Left lung (tissue), 10 donors: ENCODE data around the gene PDIA4. TPM values are rescaled to one million over a fixed set of nuclear protein-coding genes. Genes with fewer than 3 reads are reported as not detected.

Experiments used
- ATAC-seq: fragments of 200-7000 bp; cut with Tn5 transposase; one replicate; pipeline ENCODE4 v1.9.1; 2020; ENCODE audit warnings: moderate library complexity
- DNase-seq, 4 donors: peaks; one replicate each; pipeline ENCODE4 v3.0.0-alpha.2; 2013 to 2020
- H3K27ac ChIP-seq, 2 donors: fragments of 200-600 bp; sonication (generic) in 1 of 2; one replicate each; pipeline versions ENCODE4 v1.5.0 to v1.8.0; 2020 to 2021
- H3K27me3 ChIP-seq, 2 donors: fragments of 200-600 bp; sonication (generic) in 1 of 2; one replicate each; pipeline versions ENCODE4 v1.5.0 to v1.8.0; 2020 to 2021
- H3K36me3 ChIP-seq, 2 donors: fragments of 200-600 bp; sonication (generic) in 1 of 2; one replicate each; pipeline versions ENCODE4 v1.5.0 to v1.8.0; 2020 to 2021
- H3K4me1 ChIP-seq, 2 donors: fragments of 200-600 bp; one replicate each; pipeline ENCODE4 v1.8.0; 2021
- H3K4me3 ChIP-seq, 2 donors: fragments of 200-600 bp; sonication (generic) in 1 of 2; one replicate each; pipeline versions ENCODE4 v1.5.0 to v1.8.0; 2020 to 2021; ENCODE audit warnings: mild to moderate bottlenecking in 1 of 2
- H3K9me3 ChIP-seq, 2 donors: fragments of 200-600 bp; sonication (generic) in 1 of 2; one replicate each; pipeline versions ENCODE4 v1.5.0 to v1.8.0; 2020 to 2021
- intact Hi-C, 2 donors: fragments of 100-400 bp; cut with DNase I; formaldehyde crosslinking; loops; one replicate each; pipeline versions ENCODE4 v1.11.2 to v1.14.2; 2022
- polyA plus RNA-seq, 6 donors: library from polyadenylated mRNA; unstranded; fragments of 120-200 nt; gene quantifications; one replicate each; pipeline ENCODE4 v1.2.1, GENCODE V29; 2013; ENCODE audit not compliant: insufficient read length in 6 of 6
- total RNA-seq, 2 donors: library from RNA; stranded (reverse); fragmentation: NEBNext Ultra II Directional; extraction: Animal tissue kit (Norgen Biotek cat#: 25700); gene quantifications; one replicate each; pipeline ENCODE4 v1.2.1, GENCODE V29; 2021
- TF ChIP-seq, protein P1 (sequence below), 2 donors: fragments of 200-600 bp; sonication (generic) in 1 of 2; IDR thresholded peaks; one replicate each; pipeline versions ENCODE4 v1.5.0 to v1.8.0; 2021; ENCODE audit warnings: antibody characterized with exemption in 2 of 2
- donor health status: DM: no; HTN: yes; CAD: no.
- donor health status: DM: no; HTN: no; CAD: no.

Gene PDIA4
- total and polyA plus RNA-seq, 8 donors, result 136 to 239 (median 172) TPM

DNA sequence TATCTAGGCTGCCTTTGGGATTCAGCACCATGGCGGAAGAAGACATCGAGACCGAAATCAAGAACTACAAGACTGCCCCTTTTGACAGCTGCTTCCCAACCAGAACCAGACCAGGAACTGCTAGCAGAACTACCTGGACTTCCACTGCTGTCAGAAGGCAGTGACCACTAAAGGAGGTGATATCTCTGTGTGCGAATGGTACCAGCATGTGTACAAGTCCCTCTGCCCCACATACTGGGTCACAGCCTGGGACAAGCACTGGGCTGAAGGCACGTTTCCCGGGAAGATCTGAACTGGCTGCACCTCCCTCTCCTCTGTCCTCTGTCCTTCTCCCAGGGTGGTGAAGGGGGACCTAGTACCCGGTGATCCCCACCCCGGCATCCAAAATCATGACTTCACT, 25.6 kb upstream of the PDIA4 start:
- Histone ChIP-seq H3K4me3 (no peak overlapping the region), H3K27me3 (no peaks in the 10 kb centered on the region), H3K9me3 (no peaks in the 10 kb centered on the region), H3K36me3 (no peaks in the 10 kb centered on the region), H3K27ac (no peak overlapping the region), H3K4me1 (no peaks in the 10 kb centered on the region)
- ATAC-seq (no peak), DNase-seq (no peak)
- intact Hi-C loops, result no loop called here
- TF ChIP-seq, protein P1, sequence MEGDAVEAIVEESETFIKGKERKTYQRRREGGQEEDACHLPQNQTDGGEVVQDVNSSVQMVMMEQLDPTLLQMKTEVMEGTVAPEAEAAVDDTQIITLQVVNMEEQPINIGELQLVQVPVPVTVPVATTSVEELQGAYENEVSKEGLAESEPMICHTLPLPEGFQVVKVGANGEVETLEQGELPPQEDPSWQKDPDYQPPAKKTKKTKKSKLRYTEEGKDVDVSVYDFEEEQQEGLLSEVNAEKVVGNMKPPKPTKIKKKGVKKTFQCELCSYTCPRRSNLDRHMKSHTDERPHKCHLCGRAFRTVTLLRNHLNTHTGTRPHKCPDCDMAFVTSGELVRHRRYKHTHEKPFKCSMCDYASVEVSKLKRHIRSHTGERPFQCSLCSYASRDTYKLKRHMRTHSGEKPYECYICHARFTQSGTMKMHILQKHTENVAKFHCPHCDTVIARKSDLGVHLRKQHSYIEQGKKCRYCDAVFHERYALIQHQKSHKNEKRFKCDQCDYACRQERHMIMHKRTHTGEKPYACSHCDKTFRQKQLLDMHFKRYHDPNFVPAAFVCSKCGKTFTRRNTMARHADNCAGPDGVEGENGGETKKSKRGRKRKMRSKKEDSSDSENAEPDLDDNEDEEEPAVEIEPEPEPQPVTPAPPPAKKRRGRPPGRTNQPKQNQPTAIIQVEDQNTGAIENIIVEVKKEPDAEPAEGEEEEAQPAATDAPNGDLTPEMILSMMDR (IDR thresholded peaks at IDR 0.05), result no peak

DNA sequence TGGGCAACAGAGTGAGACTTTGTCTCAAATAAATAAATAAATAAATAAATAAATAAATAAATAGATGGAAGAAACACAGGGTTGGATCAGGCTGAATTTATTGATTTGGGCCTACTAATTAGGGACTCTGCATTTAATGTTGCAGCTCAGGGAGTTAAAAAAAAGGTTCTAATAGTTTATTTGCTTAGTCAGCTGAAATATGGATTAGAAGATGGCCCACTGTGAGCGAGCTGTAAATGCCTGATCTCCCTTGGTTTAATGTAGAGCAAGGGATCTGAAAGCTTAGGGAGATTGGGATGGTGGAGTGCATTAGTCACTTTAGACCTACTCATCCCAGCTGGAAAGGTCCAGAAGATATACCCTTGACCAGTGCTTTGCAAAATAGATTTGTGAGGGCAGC, 25.1 kb upstream of the PDIA4 start:
- TF ChIP-seq, protein P1 (IDR thresholded peaks at IDR 0.05), result no peak
- H3K4me3 ChIP-seq, result no peak overlapping the region
- no peaks in the 10 kb centered on the region for H3K4me1 ChIP-seq
- DNase-seq (no peak), ATAC-seq (no peak)
- intact Hi-C loops, result no loop called here
- H3K9me3 ChIP-seq, result no peaks in the 10 kb centered on the region
- H3K27me3 ChIP-seq, result no peaks in the 10 kb centered on the region
- no peak overlapping the region for H3K27ac ChIP-seq
- no peaks in the 10 kb centered on the region for H3K36me3 ChIP-seq

DNA sequence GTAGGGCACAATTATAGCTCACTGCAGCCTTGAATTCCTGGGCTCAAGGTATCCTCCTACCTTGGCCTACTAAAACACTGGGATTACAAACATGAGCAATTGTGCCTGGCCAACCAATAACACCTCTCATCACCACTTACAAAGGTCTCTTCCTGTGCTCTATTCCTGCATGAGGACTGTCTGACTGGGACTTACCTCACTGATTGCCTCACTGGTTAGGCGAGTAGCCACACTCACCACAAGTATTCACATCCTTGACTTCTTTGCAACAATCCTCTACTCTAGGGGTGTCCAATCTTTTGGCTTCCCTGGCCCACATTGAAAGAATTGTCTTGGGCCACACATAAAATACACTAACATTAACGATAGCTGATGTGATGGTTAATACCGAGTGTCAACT, 22.6 kb upstream of the PDIA4 start:
- H3K9me3 ChIP-seq, result no peaks in the 10 kb centered on the region
- intact Hi-C loops, result no loop called here
- H3K27me3 ChIP-seq, result no peaks in the 10 kb centered on the region
- no peaks in the 10 kb centered on the region for H3K36me3 ChIP-seq
- no peaks in the 10 kb centered on the region for H3K4me1 ChIP-seq
- TF ChIP-seq, protein P1 (IDR thresholded peaks at IDR 0.05), result no peak
- H3K4me3 ChIP-seq, result no peak overlapping the region
- H3K27ac ChIP-seq, result no peak overlapping the region
- no peak for DNase-seq
- ATAC-seq, result no peak

DNA sequence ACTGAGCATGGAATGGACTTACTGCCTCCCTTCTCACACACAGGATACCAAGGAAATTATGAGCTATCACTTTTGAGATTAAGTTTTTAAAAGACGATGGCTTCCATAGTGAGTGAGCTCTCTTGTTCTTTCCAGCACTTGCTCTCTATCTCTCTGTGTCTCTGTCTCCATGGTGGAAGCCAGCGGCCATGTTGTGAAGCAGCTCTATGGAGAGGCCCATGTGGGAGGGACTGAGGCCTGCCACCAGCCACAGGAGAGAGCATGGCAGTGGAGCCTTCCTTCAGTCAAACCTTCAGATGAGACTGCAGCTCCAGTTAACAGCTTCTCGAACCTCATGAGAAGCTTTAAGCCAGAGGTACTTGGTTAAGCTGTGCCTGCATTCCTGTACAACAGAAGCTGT, 20.5 kb upstream of the PDIA4 start:
- Histone ChIP-seq H3K27ac (no peak overlapping the region), H3K4me3 (no peak overlapping the region), H3K27me3 (no peaks in the 10 kb centered on the region), H3K9me3 (no peaks in the 10 kb centered on the region), H3K36me3 (no peaks in the 10 kb centered on the region), H3K4me1 (no peaks in the 10 kb centered on the region)
- intact Hi-C loops, result no loop called here
- DNase-seq (no peak), ATAC-seq (no peak)
- TF ChIP-seq, protein P1 (IDR thresholded peaks at IDR 0.05), result no peak

DNA sequence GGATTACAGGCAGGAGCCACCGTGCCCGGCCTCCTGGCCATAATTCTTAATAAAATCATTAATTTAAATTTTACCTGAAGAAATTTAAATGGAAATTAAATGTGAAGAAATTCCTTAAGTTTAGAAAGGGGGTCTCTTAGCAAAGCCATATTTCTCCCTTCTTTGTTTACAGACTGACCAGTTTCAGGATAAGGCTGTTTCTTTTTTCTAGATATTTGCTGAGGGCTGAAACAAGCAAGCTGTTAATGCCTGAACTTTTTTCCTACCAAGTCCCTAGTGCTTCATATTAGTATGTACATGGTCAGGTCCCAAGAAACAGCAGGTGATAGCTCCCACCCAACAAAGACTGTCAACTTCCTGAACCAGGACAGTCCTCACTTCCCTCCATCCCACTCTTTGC, 18.1 kb upstream of the PDIA4 start:
- Histone ChIP-seq H3K27ac (no peak overlapping the region), H3K4me3 (no peak overlapping the region), H3K4me1 (no peaks in the 10 kb centered on the region), H3K9me3 (no peaks in the 10 kb centered on the region), H3K36me3 (no peaks in the 10 kb centered on the region), H3K27me3 (no peaks in the 10 kb centered on the region)
- intact Hi-C loops, result no loop called here
- TF ChIP-seq, protein P1 (IDR thresholded peaks at IDR 0.05), result no peak
- DNase-seq, result peak in 2 of 4 donors; percentile 19 to 21
- ATAC-seq, result no peak
